ENCODE data around the gene SEMA5A.

The SEMA5A gene

GRCh38 chr5:9125852-9126251 lies 420.0 kb downstream of the SEMA5A start:
- peak; percentile 87 for FAIRE-seq
- TF ChIP-seq POLR2AphosphoS5 (IDR thresholded peaks at IDR 0.05; ENCODE audit: low read depth, low read length) (no peak), TAF1 (IDR thresholded peaks at IDR 0.05; ENCODE audit: borderline replicate concordance, low read depth, low read length) (no peak), POLR2A (IDR thresholded peaks at IDR 0.05; ENCODE audit: low read depth, low read length) (no peak)
- peak; percentile 18 for DNase-seq (ENCODE audit: insufficient read length)

DNA sequence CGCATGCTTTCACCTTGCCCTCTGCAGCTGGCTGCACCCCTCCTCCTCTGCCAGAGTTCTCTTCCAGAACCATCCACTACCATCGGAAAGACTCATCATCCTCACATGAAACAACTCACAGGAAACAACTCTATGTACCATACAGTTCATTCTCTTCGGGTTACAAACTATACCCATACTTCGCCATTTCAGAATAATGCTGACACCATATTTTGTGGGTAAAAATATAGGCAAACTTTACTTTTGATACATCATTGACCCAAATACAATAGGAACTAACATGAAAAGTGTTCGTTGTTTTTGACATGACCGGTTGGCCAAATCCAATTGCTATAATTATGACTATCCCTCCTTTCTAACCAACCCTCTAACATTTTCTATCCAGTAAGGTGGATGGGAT lies 421.0 kb downstream of the SEMA5A start:
- TF ChIP-seq POLR2A (IDR thresholded peaks at IDR 0.05; ENCODE audit: low read depth, low read length) (no peak), POLR2AphosphoS5 (IDR thresholded peaks at IDR 0.05; ENCODE audit: low read depth, low read length) (no peak), TAF1 (IDR thresholded peaks at IDR 0.05; ENCODE audit: borderline replicate concordance, low read depth, low read length) (no peak)
- FAIRE-seq (no peak), DNase-seq (ENCODE audit: insufficient read length) (no peak)

DNA sequence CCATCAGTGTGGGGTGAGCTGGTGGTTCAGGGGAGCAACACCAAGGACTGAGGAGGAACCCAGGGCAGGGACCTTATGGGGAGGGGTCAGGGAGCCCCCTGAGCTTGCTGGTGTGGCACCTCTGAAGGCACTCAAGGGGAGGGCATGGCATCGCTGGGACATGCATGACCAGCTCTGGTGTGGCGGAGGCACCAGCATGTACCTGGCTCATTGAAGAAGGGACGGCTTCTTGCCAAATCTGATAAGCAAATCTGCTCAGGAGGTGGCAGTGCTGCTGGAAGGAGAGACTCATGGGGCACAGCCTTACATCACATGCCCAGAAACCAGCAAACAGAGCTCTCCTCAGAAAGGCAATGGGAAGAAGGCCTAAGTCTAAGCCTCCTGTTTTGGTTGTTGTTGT lies 421.8 kb downstream of the SEMA5A start:
- peak; percentile 27 for FAIRE-seq
- DNase-seq (ENCODE audit: insufficient read length) = no peak
- TF ChIP-seq TAF1 (IDR thresholded peaks at IDR 0.05; ENCODE audit: borderline replicate concordance, low read depth, low read length) = no peak
- no peak for TF ChIP-seq POLR2A (IDR thresholded peaks at IDR 0.05; ENCODE audit: low read depth, low read length)
- TF ChIP-seq POLR2AphosphoS5 (IDR thresholded peaks at IDR 0.05; ENCODE audit: low read depth, low read length) = no peak

DNA sequence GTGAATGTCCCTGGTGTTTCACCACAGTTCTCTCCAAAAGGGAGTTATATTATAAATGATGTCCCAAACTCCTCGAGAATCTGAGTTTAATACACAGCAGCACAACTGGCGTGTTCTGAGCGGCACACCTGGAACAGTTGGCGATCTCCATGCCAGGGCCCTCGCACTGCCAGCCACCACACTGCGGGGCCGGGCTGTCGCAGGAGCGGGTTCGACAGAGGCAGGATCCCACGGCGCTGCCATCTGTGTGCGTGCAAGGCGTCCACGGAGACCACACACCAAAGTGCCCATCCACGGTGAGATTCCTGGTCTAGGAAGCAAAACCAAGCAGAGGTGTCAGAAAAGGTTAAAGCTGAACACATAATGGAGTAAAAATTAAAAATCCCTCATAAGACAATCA lies 423.3 kb downstream of the SEMA5A start:
- no peak for TF ChIP-seq POLR2AphosphoS5 (IDR thresholded peaks at IDR 0.05; ENCODE audit: low read depth, low read length)
- TF ChIP-seq POLR2A (IDR thresholded peaks at IDR 0.05; ENCODE audit: low read depth, low read length) = no peak
- TF ChIP-seq TAF1 (IDR thresholded peaks at IDR 0.05; ENCODE audit: borderline replicate concordance, low read depth, low read length) = no peak
- no peak for DNase-seq (ENCODE audit: insufficient read length)
- no peak for FAIRE-seq

DNA sequence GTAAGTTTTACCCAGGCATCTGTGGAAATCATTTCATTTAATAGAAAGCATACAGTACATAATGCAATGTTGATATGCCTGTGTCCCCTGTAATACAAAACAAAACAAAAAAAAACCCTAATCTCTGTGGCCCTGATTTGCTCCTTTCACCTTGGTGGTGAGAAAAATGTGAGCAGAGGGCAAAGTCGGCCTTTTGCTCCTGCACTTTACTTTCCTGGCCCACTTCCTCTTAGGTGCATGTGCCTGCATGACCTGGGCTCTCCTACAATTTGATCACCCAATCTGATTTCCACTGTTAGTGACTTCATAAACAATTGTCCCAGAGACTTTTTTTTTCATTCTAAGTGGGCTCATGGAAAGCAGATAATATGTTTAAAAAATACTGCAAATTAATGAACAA lies 424.3 kb downstream of the SEMA5A start:
- TF ChIP-seq TAF1 (IDR thresholded peaks at IDR 0.05; ENCODE audit: borderline replicate concordance, low read depth, low read length) = no peak
- TF ChIP-seq POLR2A (IDR thresholded peaks at IDR 0.05; ENCODE audit: low read depth, low read length) = no peak
- no peak for TF ChIP-seq POLR2AphosphoS5 (IDR thresholded peaks at IDR 0.05; ENCODE audit: low read depth, low read length)
- no peak for DNase-seq (ENCODE audit: insufficient read length)
- no peak for FAIRE-seq

DNA sequence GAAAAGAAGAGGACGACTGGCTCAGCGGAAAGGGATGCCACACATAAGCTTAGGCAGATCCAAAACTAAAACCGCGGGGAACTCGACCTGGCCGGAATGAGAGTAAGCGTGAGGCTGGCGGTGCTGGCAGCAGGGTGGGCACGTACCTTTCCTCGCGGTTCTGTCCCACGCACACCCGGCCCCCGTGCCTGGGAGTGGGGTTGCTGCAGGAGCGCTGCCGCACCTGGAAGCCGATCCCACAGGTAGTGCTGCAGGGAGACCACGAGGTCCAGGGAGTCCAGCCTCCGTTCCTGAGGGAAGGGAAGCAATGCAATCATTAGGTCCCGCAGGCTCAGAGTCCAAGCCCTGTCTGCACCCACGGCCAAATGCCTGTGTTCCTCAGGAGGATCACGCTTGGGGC lies 427.0 kb downstream of the SEMA5A start:
- no peak for FAIRE-seq
- DNase-seq (ENCODE audit: insufficient read length) = no peak
- TF ChIP-seq TAF1 (IDR thresholded peaks at IDR 0.05; ENCODE audit: borderline replicate concordance, low read depth, low read length) = no peak
- TF ChIP-seq POLR2AphosphoS5 (IDR thresholded peaks at IDR 0.05; ENCODE audit: low read depth, low read length) = no peak

GRCh38 chr5:9115093-9115492 lies 430.8 kb downstream of the SEMA5A start:
- no peak for FAIRE-seq

DNA sequence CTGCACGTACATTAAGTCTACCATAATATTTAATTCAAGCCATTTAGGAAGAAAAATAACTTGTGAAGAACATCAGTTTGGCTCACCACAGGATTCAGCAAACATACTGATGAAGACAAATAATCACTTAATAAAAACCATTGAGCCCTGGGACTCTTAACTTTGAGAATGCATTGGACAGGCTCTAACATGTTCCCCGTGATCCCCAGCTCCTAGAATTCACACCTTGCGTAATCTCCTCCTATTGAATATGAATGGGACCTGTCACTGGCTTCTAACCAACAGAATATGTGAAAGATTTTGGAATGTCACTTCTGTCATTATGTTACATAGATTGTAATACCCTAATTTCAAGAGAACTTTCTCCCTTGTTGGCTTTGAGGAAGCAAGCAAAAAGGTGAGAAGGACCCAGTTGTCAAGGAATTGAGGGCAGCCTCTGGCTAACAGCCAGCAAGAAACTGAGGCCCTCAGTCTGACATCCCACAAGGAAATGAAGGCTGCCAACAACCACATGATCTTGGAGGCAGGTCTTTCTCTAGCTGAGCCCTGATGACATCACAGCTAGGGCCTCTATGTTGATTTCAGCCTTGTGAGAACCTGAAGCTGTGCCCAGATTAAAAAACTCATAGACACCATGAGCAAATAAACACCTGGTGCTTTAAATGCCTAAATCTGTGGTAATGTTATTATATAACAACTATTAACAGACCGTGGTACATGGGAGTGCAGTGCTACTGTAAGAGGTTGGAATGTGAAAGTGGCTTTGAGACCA lies 433.2 kb downstream of the SEMA5A start:
- TF ChIP-seq POLR2AphosphoS5 (IDR thresholded peaks at IDR 0.05; ENCODE audit: low read depth, low read length) = no peak
- no peak for TF ChIP-seq TAF1 (IDR thresholded peaks at IDR 0.05; ENCODE audit: borderline replicate concordance, low read depth, low read length)
- TF ChIP-seq POLR2A (IDR thresholded peaks at IDR 0.05; ENCODE audit: low read depth, low read length) = no peak
- FAIRE-seq (no peak), DNase-seq (ENCODE audit: insufficient read length) (no peak)

More at GRCh38 chr5:9115093-9115492, 430.8 kb downstream of the SEMA5A start:
- DNase-seq (ENCODE audit: insufficient read length) = no peak
- no peak for TF ChIP-seq POLR2A (IDR thresholded peaks at IDR 0.05; ENCODE audit: low read depth, low read length)
- TF ChIP-seq POLR2AphosphoS5 (IDR thresholded peaks at IDR 0.05; ENCODE audit: low read depth, low read length) = no peak
- TF ChIP-seq TAF1 (IDR thresholded peaks at IDR 0.05; ENCODE audit: borderline replicate concordance, low read depth, low read length) = no peak

GRCh38 chr5:9108162-9108561 lies 437.7 kb downstream of the SEMA5A start:
- FAIRE-seq = peak; percentile 67
- no peak for TF ChIP-seq POLR2AphosphoS5 (IDR thresholded peaks at IDR 0.05; ENCODE audit: low read depth, low read length)
- TF ChIP-seq TAF1 (IDR thresholded peaks at IDR 0.05; ENCODE audit: borderline replicate concordance, low read depth, low read length) = no peak
- TF ChIP-seq POLR2A (IDR thresholded peaks at IDR 0.05; ENCODE audit: low read depth, low read length) = no peak
- DNase-seq (ENCODE audit: insufficient read length) = no peak

GRCh38 chr5:9105851-9106250 lies 440.0 kb downstream of the SEMA5A start:
- TF ChIP-seq POLR2AphosphoS5 (IDR thresholded peaks at IDR 0.05; ENCODE audit: low read depth, low read length) (no peak), POLR2A (IDR thresholded peaks at IDR 0.05; ENCODE audit: low read depth, low read length) (no peak), TAF1 (IDR thresholded peaks at IDR 0.05; ENCODE audit: borderline replicate concordance, low read depth, low read length) (no peak)
- FAIRE-seq (no peak), DNase-seq (ENCODE audit: insufficient read length) (no peak)

DNA sequence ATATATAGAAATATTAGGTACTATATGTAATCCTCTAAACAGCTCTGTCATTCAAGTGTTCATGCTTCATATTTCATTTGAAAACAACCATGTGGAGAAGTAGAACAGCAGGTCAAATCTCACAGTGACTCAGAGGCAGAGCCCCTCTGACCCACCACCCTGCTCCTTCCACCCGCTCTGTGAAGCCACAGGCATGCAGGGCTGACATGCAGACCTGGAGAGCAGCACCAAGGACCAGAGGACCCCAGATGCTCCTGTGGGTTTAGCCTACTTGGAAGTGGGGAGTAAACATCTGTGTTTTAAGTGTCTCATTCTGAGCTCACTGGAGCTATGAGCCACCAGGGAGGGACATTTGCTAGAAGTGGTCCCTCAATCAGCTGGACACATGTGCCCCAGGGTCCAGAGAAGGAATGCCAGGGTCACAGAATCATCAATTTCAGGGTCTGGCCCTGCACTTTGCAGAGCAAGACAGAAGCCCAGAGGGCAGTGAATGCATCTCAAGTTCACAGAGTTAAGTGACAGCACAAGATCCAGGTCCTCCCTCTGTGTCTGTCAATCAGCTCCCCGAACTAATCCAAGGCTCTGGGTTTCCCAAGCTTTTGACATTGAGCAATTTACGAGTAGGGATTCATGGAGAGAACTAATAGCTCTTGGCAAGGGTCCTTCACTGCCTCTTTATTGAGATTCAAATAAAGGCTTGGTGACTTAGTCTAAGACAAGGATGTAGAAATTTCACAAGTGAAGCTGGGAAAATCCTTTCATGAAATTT lies 441.1 kb downstream of the SEMA5A start:
- FAIRE-seq (no peak), DNase-seq (ENCODE audit: insufficient read length) (no peak)
- TF ChIP-seq TAF1 (IDR thresholded peaks at IDR 0.05; ENCODE audit: borderline replicate concordance, low read depth, low read length) (no peak), POLR2A (IDR thresholded peaks at IDR 0.05; ENCODE audit: low read depth, low read length) (no peak), POLR2AphosphoS5 (IDR thresholded peaks at IDR 0.05; ENCODE audit: low read depth, low read length) (no peak)

GRCh38 chr5:9103290-9103689 lies 442.6 kb downstream of the SEMA5A start:
- TF ChIP-seq POLR2AphosphoS5 (IDR thresholded peaks at IDR 0.05; ENCODE audit: low read depth, low read length) (no peak), POLR2A (IDR thresholded peaks at IDR 0.05; ENCODE audit: low read depth, low read length) (no peak), TAF1 (IDR thresholded peaks at IDR 0.05; ENCODE audit: borderline replicate concordance, low read depth, low read length) (no peak)
- FAIRE-seq (no peak), DNase-seq (ENCODE audit: insufficient read length) (no peak)

Data from GM12892 (cell line).